OCI-LY7 (cell line): ENCODE data around the gene PLXNA4. TPM values are rescaled to one million over a fixed set of nuclear protein-coding genes. Genes with fewer than 3 reads are reported as not detected.

Source experiments
- BruUV-seq: library from RNA; stranded (reverse); fragments of 400-500 nt; replicated peaks from 2 replicates; lab custom pipeline; 2021; lab: Mats Ljungman, UMichigan
- CTCF ChIA-PET: fragments of 300-600 bp; sonication (Branson Sonifier 250); formaldehyde crosslinking; loops from one replicate; lab custom pipeline; 2022; ENCODE audit warnings: antibody characterized with exemption; ENCODE audit not compliant: unreplicated experiment; lab: Charles Lee
- POLR2A ChIA-PET: fragments of 300-600 bp; sonication (Branson Sonifier 250); formaldehyde crosslinking; loops from one replicate; lab custom pipeline; 2022; ENCODE audit warnings: antibody characterized with exemption; lab: Charles Lee
- DNase-seq: peaks from one replicate; pipeline ENCODE4 v3.0.0-alpha.2; 2015; ENCODE audit warnings: low spot score
- H2AFZ ChIP-seq: fragments of 200-600 bp; sonication (generic), shearing (Covaris generic); 2 replicates; pipeline ENCODE4 v1.6.1; 2014; ENCODE audit warnings: mild to moderate bottlenecking, antibody characterized with exemption, low read length, moderate library complexity
- H3K27ac ChIP-seq: fragments of 200-600 bp; sonication (generic); 2 replicates; pipeline ENCODE4 v1.5.1; 2014; ENCODE audit warnings: mixed run types, low read depth, mild to moderate bottlenecking, moderate library complexity, low read length, inconsistent platforms; ENCODE audit not compliant: poor library complexity, severe bottlenecking
- H3K36me3 ChIP-seq: fragments of 200-600 bp; sonication (generic); 2 replicates; pipeline ENCODE4 v1.6.1; 2014; ENCODE audit warnings: mild to moderate bottlenecking, antibody characterized with exemption, low read length, moderate library complexity, mixed read lengths; ENCODE audit not compliant: insufficient read depth
- H3K4me1 ChIP-seq: fragments of 200-600 bp; sonication (generic); 2 replicates; pipeline ENCODE4 v1.5.1; 2014; ENCODE audit warnings: mild to moderate bottlenecking, low read length; ENCODE audit not compliant: insufficient read depth, poor library complexity, severe bottlenecking
- H3K4me2 ChIP-seq: fragments of 200-600 bp; sonication (generic); 2 replicates; pipeline ENCODE4 v1.6.1; 2014; ENCODE audit warnings: mild to moderate bottlenecking, low read length
- H3K4me3 ChIP-seq: fragments of 200-600 bp; sonication (generic); 2 replicates; pipeline ENCODE4 v1.5.1; 2014; ENCODE audit warnings: mild to moderate bottlenecking, low read depth, low read length; ENCODE audit not compliant: poor library complexity, severe bottlenecking
- H3K79me2 ChIP-seq: fragments of 200-600 bp; sonication (generic); 2 replicates; pipeline ENCODE4 v1.6.1; 2016; ENCODE audit warnings: low read depth, mild to moderate bottlenecking, low read length, moderate library complexity, mixed read lengths; ENCODE audit not compliant: insufficient read depth
- H3K9me2 ChIP-seq: fragments of 200-600 bp; sonication (generic); 2 replicates; pipeline ENCODE4 v1.6.1; 2016; ENCODE audit warnings: mild to moderate bottlenecking, low read length, mixed read lengths; ENCODE audit not compliant: insufficient read depth
- H3K9me3 ChIP-seq: fragments of 200-600 bp; sonication (generic); 2 replicates; pipeline ENCODE4 v1.6.1; 2014; ENCODE audit warnings: mild to moderate bottlenecking, mixed run types, low read length, mixed read lengths
- H4K20me1 ChIP-seq: fragments of 200-600 bp; sonication (generic); 2 replicates; pipeline ENCODE4 v1.6.1; 2014; ENCODE audit warnings: mild to moderate bottlenecking, antibody characterized with exemption, low read length, moderate library complexity, mixed read lengths; ENCODE audit not compliant: insufficient read depth
- EZH2phosphoT487 ChIP-seq: fragments of 200-600 bp; sonication (generic); IDR thresholded peaks from 2 replicates; pipeline ENCODE4 v1.6.1; 2018; ENCODE audit warnings: low read depth, borderline replicate concordance, mild to moderate bottlenecking, mixed run types, antibody characterized with exemption, low read length, moderate library complexity, mixed read lengths
- intact Hi-C: fragments of 100-400 bp; cut with micrococcal nuclease; formaldehyde crosslinking; loops from one replicate; pipeline ENCODE4 v1.10.0; 2022; ENCODE audit not compliant: unreplicated experiment
- total RNA-seq, 2 experiments: library from RNA; depleted of rRNA in 1 of 2; stranded (reverse); fragments of >200 nt in 1 of 2; shearing (Covaris generic) in 1 of 2; gene quantifications; 2 replicates each; pipeline ENCODE4 v1.2.3, GENCODE V29; 2014 to 2022
- TF ChIP-seq, protein P1 (sequence below): fragments of 200-600 bp; sonication (generic); conservative IDR thresholded peaks from 2 replicates; pipeline ENCODE4 v1.5.1; 2014; ENCODE audit warnings: mild to moderate bottlenecking, antibody characterized with exemption, low read length, moderate library complexity, mixed read lengths

Gene PLXNA4
- total RNA-seq, 2 experiments from 2014 or later = not detected

DNA sequence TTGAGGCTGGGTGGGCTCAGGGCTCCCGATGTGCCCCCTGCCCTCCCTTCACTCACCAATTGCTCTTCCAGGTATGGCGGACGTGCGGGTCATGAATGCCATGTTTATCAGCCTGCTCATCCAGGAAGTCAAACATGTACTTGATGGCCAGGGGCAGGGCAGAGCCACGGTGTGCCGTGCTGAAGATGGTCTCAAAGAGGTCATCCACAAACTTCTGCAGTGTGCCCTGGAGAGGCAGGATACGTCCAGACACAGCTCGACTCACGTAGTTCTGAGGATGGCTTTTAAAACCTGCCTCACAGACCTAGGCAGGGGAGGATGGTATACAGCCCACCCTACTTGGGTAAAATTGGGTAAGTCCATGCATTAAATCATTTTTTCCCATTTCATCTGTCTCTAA lies 431.2 kb downstream of the PLXNA4 start:
- Histone ChIP-seq H3K36me3 (no peaks in the 10 kb centered on the region), H3K4me2 (no peak overlapping the region), H3K9me2 (no peaks in the 10 kb centered on the region), H3K27ac (no peak overlapping the region), H3K4me1 (no peaks in the 10 kb centered on the region), H3K9me3 (no peaks in the 10 kb centered on the region), H3K79me2 (no peaks in the 10 kb centered on the region), H4K20me1 (no peaks in the 10 kb centered on the region), H3K4me3 (no peak overlapping the region), H2AFZ (no peak overlapping the region)
- intact Hi-C loops = no loop called here
- ChIA-PET CTCF (no interaction called here), POLR2A (no interaction called here)
- no TSS peak for BruUV-seq
- TF ChIP-seq EZH2phosphoT487 = no peak
- TF ChIP-seq, protein P1, sequence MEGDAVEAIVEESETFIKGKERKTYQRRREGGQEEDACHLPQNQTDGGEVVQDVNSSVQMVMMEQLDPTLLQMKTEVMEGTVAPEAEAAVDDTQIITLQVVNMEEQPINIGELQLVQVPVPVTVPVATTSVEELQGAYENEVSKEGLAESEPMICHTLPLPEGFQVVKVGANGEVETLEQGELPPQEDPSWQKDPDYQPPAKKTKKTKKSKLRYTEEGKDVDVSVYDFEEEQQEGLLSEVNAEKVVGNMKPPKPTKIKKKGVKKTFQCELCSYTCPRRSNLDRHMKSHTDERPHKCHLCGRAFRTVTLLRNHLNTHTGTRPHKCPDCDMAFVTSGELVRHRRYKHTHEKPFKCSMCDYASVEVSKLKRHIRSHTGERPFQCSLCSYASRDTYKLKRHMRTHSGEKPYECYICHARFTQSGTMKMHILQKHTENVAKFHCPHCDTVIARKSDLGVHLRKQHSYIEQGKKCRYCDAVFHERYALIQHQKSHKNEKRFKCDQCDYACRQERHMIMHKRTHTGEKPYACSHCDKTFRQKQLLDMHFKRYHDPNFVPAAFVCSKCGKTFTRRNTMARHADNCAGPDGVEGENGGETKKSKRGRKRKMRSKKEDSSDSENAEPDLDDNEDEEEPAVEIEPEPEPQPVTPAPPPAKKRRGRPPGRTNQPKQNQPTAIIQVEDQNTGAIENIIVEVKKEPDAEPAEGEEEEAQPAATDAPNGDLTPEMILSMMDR = no peak
- no peak for DNase-seq

DNA sequence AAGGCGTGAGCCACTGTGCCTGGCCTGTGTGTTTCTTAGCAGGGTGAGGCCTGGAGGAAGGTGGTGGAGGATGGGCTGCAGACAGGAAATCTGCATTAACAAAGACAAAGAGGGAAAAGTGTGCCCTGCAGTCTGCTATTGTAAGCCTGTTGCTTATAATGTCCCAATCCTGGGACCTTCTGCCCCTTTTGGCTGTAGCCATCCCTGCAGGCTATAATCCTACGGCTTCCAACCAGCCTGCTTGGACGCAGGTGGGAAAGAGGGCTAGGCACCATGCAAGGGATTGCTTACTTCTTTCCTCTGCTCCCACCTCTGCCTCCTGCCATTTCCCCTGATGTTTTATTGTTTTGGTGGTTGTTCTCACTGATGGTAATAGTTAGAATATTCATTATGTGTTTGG lies 434.3 kb downstream of the PLXNA4 start:
- H4K20me1 ChIP-seq = no peaks in the 10 kb centered on the region
- BruUV-seq = no TSS peak
- H3K36me3 ChIP-seq = no peaks in the 10 kb centered on the region
- no peak for DNase-seq
- no peak overlapping the region for H2AFZ ChIP-seq
- H3K27ac ChIP-seq = no peak overlapping the region
- CTCF ChIA-PET = no interaction called here
- no peaks in the 10 kb centered on the region for H3K9me3 ChIP-seq
- TF ChIP-seq EZH2phosphoT487 = no peak
- TF ChIP-seq, protein P1 = no peak
- intact Hi-C loops = no loop called here
- H3K9me2 ChIP-seq = no peaks in the 10 kb centered on the region
- POLR2A ChIA-PET = no interaction called here
- no peaks in the 10 kb centered on the region for H3K79me2 ChIP-seq
- no peak overlapping the region for H3K4me2 ChIP-seq
- H3K4me1 ChIP-seq = no peaks in the 10 kb centered on the region
- H3K4me3 ChIP-seq = no peak overlapping the region

DNA sequence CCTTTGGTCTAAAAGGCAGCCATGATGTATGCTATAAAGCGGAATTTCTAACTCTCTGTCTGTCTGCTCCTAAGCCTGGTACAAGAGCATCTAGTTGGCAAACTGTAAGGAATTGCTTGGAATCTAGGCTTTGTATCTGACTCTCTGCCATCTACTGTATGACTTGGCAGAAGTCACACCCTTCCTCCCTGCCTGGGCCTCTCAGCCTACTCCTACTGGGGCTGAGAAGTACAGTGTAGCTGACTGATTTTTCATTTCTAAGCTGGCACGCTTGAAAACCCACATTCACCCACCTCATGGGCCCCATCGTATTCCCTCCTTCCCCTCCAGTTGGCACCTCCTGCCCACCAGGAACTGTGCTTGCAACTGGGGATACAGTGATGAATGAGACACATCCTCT lies 435.2 kb downstream of the PLXNA4 start:
- H3K79me2 ChIP-seq = no peaks in the 10 kb centered on the region
- H3K4me3 ChIP-seq = no peak overlapping the region
- DNase-seq = no peak
- ChIA-PET POLR2A (no interaction called here), CTCF (no interaction called here)
- no peak overlapping the region for H3K4me2 ChIP-seq
- no peak overlapping the region for H3K27ac ChIP-seq
- BruUV-seq = no TSS peak
- intact Hi-C loops = no loop called here
- H4K20me1 ChIP-seq = no peaks in the 10 kb centered on the region
- H2AFZ ChIP-seq = no peak overlapping the region
- H3K9me3 ChIP-seq = no peaks in the 10 kb centered on the region
- no peaks in the 10 kb centered on the region for H3K4me1 ChIP-seq
- H3K9me2 ChIP-seq = no peaks in the 10 kb centered on the region
- TF ChIP-seq, protein P1 = no peak
- no peak for TF ChIP-seq EZH2phosphoT487
- no peaks in the 10 kb centered on the region for H3K36me3 ChIP-seq
